NB4 (cell line): ENCODE data around the gene IL21R.

ENCODE experiments used
- DNase-seq: peaks from one replicate; pipeline ENCODE4 v3.0.0; 2010; ENCODE audit warnings: low read depth
- H3K4me3 ChIP-seq: one replicate; pipeline ENCODE4 v1.5.1; 2011; ENCODE audit warnings: mild to moderate bottlenecking, low read depth, low read length, moderate library complexity
- MYC ChIP-seq: IDR thresholded peaks from 2 replicates; pipeline ENCODE4 v1.6.1; 2011; ENCODE audit warnings: low read depth, low read length
- POLR2A ChIP-seq: IDR thresholded peaks from 2 replicates; pipeline ENCODE4 v1.6.1; 2011; ENCODE audit warnings: mild to moderate bottlenecking; ENCODE audit not compliant: insufficient read length; ENCODE audit errors: extremely low read depth
- TF ChIP-seq, protein P1 (sequence below): IDR thresholded peaks from 2 replicates; pipeline ENCODE4 v1.6.1; 2011; ENCODE audit warnings: low read depth, low read length
- TF ChIP-seq, protein P2 (sequence below): IDR thresholded peaks from one replicate; pipeline ENCODE4 v1.5.1; 2012; ENCODE audit warnings: low read depth, low read length

The IL21R gene

DNA sequence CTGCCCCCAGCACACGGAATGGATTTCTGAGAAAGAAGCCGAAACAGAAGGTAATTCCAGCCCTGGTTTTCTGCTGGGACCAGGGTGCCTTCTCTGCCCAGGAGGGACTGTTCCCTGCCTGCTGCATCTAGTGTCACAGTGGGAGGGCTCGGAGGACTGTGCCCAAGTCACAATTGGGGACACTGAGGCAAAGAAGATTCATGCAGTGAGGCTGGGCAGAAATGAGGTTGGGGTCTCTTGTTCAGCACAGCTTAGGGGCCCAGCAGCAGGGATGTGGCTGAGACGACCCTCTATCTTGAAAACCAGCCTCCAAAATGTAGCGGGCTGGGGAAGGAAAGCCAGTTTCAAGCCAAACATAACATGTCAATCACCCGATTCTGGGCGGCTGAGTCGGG lies 592 bp downstream of the IL21R start:
- TF ChIP-seq, protein P1, sequence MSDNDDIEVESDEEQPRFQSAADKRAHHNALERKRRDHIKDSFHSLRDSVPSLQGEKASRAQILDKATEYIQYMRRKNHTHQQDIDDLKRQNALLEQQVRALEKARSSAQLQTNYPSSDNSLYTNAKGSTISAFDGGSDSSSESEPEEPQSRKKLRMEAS: no peak
- TF ChIP-seq, protein P2, sequence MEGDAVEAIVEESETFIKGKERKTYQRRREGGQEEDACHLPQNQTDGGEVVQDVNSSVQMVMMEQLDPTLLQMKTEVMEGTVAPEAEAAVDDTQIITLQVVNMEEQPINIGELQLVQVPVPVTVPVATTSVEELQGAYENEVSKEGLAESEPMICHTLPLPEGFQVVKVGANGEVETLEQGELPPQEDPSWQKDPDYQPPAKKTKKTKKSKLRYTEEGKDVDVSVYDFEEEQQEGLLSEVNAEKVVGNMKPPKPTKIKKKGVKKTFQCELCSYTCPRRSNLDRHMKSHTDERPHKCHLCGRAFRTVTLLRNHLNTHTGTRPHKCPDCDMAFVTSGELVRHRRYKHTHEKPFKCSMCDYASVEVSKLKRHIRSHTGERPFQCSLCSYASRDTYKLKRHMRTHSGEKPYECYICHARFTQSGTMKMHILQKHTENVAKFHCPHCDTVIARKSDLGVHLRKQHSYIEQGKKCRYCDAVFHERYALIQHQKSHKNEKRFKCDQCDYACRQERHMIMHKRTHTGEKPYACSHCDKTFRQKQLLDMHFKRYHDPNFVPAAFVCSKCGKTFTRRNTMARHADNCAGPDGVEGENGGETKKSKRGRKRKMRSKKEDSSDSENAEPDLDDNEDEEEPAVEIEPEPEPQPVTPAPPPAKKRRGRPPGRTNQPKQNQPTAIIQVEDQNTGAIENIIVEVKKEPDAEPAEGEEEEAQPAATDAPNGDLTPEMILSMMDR: no peak
- TF ChIP-seq POLR2A (no peak), MYC (no peak)
- no peak overlapping the region for H3K4me3 ChIP-seq
- no peak for DNase-seq

DNA sequence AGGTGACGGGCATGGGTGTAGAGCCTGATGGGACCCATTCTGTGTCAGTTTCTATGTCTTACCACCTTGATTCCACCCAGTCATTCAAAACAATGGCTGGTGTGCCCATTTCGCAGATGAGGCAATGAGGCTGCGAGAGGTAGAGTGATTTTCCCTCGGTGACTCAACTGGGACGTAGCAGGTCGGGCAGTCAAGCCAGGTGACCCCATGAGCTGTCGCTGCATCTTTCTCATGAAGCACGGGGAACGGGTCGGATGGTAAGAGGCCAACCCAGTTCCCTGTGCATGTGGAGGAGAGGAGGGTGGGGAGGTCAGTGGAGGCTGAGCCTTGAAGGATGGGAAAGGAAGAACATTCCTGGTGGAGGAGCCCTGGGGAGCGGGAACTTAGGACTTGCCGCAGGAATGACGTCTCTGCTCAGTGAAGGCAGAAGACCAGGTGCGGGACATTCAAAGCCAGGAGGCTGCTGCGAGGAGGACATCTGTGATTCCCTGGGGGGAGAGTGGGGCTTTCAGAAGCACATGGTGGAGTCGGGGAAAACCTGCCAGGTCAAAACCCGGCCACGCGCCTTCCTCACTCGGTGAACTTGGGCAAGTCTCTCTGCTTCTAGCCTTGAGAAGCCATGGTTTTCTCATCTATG lies 1.1 kb downstream of the IL21R start:
- DNase-seq: no peak
- TF ChIP-seq POLR2A (no peak), MYC (no peak)
- TF ChIP-seq, protein P1: no peak
- TF ChIP-seq, protein P2: no peak
- no peak overlapping the region for H3K4me3 ChIP-seq

DNA sequence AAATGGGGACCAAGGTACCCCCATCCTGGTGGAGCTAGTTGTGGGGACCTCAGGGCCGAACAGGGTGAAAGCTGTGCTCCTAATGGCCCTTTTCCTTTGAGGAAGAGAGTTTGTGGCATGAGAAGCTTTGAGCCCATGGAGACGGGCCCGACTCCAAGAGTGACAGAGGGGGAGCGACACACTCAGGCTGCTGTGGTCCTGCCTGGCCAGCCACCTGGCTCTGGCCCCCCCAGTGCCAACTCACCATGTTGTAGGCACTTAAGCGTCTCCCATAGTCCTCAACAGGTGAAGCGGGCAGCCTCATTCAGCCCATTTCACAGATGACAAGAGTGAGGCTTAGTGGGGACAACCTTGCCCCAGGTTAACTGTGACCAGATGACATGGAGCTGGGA lies 1.6 kb downstream of the IL21R start:
- H3K4me3 ChIP-seq: no peak overlapping the region
- no peak for TF ChIP-seq POLR2A
- TF ChIP-seq, protein P2: no peak
- TF ChIP-seq, protein P1: no peak
- TF ChIP-seq MYC: no peak
- DNase-seq: no peak

DNA sequence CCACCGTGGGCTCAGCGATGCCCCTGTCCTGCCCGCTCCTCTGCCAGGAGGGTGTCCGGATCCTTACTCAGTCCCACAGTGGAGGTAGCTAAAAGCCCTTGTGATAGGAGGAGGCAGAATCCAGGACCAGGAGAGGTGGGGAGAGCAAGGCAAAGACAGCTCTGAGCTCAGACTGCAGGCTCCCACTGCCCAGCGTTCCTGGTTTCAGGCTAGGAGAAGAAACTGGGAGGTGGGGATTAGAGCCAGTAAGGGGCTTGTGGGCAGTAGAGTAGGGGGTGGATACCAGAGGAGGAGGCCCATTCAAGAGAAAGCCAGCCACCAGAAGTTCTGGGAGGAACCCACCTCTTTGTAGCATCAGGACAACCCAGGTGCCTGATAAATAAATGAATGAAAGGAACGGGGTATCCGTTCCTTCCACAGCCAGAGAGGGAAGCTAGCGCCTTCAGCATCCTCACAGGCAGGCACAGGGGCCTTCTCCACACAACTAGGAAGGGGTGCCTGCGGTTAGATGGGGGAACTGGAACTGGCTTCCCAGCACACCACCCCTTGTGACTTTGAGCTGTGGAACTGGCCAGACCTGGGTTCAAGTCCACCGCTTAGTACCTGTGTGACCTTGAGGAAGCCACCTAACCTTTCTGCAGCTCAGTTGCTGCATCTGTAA lies 2.3 kb downstream of the IL21R start:
- no peak for DNase-seq
- H3K4me3 ChIP-seq: no peak overlapping the region
- no peak for TF ChIP-seq MYC
- TF ChIP-seq, protein P1: no peak
- TF ChIP-seq POLR2A: no peak
- TF ChIP-seq, protein P2: no peak

DNA sequence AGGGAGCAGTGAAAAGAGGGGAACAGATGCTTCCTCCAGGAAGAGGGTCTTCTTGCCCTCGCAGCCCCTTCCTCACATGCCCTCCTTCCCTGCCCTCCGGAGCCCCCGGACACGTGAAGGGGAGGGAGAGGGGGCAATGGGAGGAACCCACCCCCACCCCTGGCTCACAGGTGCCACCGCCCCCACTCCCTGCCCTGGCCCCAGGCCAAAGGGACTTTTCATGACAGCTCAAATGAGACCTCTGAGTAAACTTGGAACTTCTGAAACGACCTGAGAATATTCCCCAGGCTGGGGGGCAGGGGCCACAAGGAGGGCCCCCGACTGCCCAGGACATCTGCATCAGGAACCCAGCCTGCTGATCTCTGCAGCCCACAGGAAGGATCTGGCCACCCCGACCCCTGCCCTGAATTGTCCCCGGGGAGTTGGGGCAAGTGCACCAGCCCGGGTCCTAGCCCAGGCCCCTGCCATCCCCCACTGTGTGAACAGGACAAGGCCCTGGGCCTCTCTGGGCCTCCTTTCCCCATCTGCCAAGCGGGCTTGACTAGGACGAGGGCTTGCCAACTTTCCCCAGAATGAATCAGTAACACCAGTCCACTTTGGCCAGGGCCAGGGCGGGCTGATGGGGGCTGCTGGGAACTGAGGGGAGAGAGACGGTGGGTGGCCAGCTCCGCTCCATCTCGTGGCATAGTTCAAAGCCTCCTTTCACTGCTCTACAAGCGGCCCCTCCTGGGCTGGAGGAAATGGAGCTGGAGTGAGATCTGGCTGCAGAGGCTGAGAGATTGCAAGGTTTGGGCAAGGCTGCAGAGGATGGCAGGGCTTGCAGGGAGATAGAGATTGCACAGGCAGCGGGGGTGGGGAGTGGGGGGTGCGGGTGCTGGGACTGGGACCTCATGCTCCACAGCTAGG lies 3.8 kb downstream of the IL21R start:
- no peak for TF ChIP-seq MYC
- TF ChIP-seq, protein P2: no peak
- TF ChIP-seq, protein P1: no peak
- no peak for TF ChIP-seq POLR2A
- H3K4me3 ChIP-seq: no peak overlapping the region
- DNase-seq: no peak
